ENCODE results near the gene GABRG3.

GABRG3 gene

DNA sequence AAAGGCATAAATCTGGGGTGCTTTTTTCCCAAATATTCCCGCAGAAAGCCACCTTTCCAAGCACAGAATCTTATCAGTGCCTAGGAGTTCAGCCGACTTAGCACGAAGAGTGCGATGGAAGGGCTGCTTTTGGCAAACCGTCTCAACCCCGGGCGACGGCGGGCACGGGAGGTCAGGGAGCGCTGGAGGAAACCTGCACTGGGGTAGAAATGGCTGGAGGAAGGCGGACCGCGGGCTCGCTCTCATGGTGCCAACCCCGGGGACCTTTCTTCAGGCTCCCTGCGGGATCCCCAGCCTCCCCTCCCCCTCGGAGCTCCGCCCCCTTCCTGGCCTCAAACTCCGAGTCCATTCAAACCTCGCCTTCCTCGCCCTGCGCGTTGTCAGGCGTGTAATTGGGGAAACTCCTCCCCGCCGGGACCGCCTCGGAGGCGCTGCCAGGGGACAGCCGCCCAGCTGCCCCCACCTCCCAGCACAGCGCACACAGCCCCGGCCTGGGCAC lies at the start of gene GABRG3:
Gene GABRG3, plus strand, starts transcription at position 470 of the 499 bp plus-strand sequence.
- Mint-ChIP-seq H3K4me1 (ENCODE audit: low read depth) (no peaks in the 10 kb centered on the region), H3K9me3 (no peaks in the 10 kb centered on the region), H3K27ac (no peak within 1 kb of the TSS), H3K36me3 (ENCODE audit: low read depth) (no peaks in the 10 kb centered on the region), H3K4me3 (no peak within 1 kb of the TSS), H3K27me3 (ENCODE audit: low read depth) (peaks cover 17% of the 10 kb centered on the region)

DNA sequence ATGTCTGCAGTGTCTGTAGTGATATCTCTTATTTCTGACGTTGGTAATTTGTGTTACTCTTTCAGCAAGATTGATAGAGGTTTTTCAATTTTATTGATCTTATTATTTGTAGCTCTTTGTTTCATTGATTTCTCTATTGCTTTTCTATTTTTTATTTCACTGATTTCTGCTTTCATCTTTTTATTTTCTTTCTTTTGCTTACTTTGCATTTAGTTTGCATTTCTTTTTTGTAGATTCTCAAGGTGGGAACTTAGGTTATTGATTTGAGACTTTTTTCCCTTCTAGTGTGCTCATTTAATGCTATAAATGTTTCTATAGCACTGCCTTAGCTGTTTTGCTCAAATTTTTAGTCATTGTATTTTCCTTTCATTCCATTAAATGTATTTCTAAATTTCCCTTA lies 49.5 kb upstream of the GABRG3 start:
- H3K36me3 Mint-ChIP-seq (ENCODE audit: low read depth), result no peaks in the 10 kb centered on the region
- H3K27me3 Mint-ChIP-seq (ENCODE audit: low read depth), result no peaks in the 10 kb centered on the region
- H3K27ac Mint-ChIP-seq, result no peak overlapping the region
- no peaks in the 10 kb centered on the region for H3K4me1 Mint-ChIP-seq (ENCODE audit: low read depth)
- no peaks in the 10 kb centered on the region for H3K9me3 Mint-ChIP-seq
- no peak overlapping the region for H3K4me3 Mint-ChIP-seq

DNA sequence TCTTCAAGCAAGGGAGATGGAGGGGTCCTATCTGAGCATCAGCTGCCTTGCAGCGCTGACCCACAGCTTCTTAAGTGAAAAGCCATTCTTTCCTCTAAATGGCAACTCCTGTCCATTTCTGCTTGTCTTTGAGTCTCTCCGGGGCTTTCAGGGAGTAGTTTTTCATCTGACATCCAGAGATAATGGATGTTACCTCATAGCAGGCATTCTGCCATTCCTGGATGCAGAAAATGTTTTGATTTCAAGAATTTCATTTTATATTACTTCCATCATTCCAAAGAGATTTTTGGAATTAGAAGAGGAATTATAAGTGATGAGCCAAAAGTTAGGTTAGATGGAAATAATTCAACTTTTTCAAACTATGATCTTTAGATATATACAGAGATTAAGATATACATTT lies 44.9 kb upstream of the GABRG3 start:
- H3K4me3 Mint-ChIP-seq, result no peak overlapping the region
- H3K36me3 Mint-ChIP-seq (ENCODE audit: low read depth), result no peaks in the 10 kb centered on the region
- no peaks in the 10 kb centered on the region for H3K27me3 Mint-ChIP-seq (ENCODE audit: low read depth)
- no peak overlapping the region for H3K27ac Mint-ChIP-seq
- H3K9me3 Mint-ChIP-seq, result peaks cover 7% of the 10 kb centered on the region
- no peaks in the 10 kb centered on the region for H3K4me1 Mint-ChIP-seq (ENCODE audit: low read depth)

DNA sequence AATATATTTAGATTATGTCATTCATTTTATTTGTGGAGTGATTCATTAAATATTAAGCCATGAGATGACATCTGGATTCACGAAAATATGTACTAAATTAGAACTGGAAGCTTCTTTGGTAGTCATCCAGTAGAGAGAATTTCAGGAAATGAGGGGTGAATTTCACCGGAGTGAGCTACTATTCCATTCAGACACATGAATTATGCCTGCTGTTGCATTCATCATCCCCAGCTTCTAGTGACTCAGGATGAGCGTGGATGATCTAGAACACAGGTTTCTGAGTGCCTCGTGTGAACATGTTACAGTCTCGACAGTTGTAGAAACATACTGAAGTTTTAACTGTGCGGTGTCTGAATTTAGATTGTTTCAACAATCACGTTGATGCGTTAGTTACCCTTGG lies 42.9 kb upstream of the GABRG3 start:
- Mint-ChIP-seq H3K27ac (no peak overlapping the region), H3K9me3 (peaks cover 14% of the 10 kb centered on the region), H3K4me3 (no peak overlapping the region), H3K36me3 (ENCODE audit: low read depth) (no peaks in the 10 kb centered on the region), H3K27me3 (ENCODE audit: low read depth) (no peaks in the 10 kb centered on the region), H3K4me1 (ENCODE audit: low read depth) (no peaks in the 10 kb centered on the region)

DNA sequence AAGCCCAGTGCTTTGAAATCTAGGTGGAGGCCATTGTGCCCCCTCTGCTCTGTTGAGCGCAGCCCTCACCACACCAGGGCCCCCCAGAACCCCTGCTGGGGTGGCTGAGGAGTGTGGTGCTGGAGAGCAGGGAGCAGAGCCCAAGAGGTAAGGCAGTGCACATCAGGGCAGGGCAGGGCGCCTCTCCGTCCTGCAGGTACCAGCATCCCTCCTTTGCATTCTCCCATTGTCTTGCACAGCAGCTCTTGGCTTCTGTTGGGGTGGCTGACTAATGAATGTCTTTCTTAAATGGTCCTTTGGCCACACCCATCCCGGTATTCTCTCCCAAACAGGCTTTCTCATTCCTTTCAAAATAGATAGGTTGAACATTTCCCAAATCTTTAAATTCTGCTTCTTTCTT lies 41.4 kb upstream of the GABRG3 start:
- no peak overlapping the region for H3K27ac Mint-ChIP-seq
- peaks cover 15% of the 10 kb centered on the region for H3K9me3 Mint-ChIP-seq
- no peaks in the 10 kb centered on the region for H3K36me3 Mint-ChIP-seq (ENCODE audit: low read depth)
- H3K27me3 Mint-ChIP-seq (ENCODE audit: low read depth), result no peaks in the 10 kb centered on the region
- H3K4me1 Mint-ChIP-seq (ENCODE audit: low read depth), result no peaks in the 10 kb centered on the region
- no peak overlapping the region for H3K4me3 Mint-ChIP-seq

DNA sequence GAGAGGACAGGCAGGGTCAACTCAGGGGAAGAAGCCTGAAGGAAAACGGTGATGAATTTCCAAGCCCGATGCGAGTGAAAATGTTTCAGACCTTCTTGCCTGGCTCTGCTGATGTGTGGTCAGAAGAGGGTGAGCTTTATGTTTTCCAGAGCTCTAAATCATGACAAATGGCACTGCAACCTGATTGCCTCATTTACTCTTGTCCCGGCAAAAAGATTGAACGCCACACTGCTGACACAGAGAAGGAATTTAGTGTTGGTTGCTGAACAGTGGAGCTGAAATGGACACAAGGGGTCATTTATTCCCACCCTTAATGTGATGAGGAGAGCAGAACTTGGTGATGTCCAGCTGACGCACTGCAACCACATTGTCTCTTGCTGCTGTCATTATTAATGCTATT lies 36.1 kb upstream of the GABRG3 start:
- H3K27me3 Mint-ChIP-seq (ENCODE audit: low read depth), result no peaks in the 10 kb centered on the region
- H3K4me1 Mint-ChIP-seq (ENCODE audit: low read depth), result no peaks in the 10 kb centered on the region

DNA sequence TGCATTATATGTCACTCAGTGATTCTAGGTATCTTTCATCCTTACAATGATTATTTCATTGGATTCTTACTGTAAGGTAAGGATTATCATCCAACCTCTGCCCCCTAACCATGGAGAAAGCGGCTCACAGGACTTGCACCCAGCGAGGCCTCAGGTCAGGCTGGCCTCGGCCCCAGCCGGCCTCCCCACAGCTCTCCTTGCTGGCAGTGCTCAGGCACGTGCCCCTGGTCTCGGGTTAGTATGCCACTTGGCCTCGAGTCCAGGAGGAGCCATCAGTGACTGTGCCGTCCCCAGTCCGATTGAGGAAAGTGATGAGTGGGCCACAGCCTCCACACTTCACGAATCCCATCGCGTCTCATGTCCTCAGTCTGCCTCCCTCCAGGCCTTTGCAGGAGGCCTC lies 35.7 kb upstream of the GABRG3 start:
- Mint-ChIP-seq H3K27ac (no peak overlapping the region), H3K36me3 (ENCODE audit: low read depth) (no peaks in the 10 kb centered on the region), H3K27me3 (ENCODE audit: low read depth) (no peaks in the 10 kb centered on the region), H3K4me3 (no peak overlapping the region), H3K9me3 (peaks cover 16% of the 10 kb centered on the region), H3K4me1 (ENCODE audit: low read depth) (no peaks in the 10 kb centered on the region)

More for the DNA sequence above, 36.1 kb upstream of the GABRG3 start:
- Mint-ChIP-seq H3K4me3 (no peak overlapping the region), H3K36me3 (ENCODE audit: low read depth) (no peaks in the 10 kb centered on the region), H3K27ac (no peak overlapping the region), H3K9me3 (peaks cover 19% of the 10 kb centered on the region)

DNA sequence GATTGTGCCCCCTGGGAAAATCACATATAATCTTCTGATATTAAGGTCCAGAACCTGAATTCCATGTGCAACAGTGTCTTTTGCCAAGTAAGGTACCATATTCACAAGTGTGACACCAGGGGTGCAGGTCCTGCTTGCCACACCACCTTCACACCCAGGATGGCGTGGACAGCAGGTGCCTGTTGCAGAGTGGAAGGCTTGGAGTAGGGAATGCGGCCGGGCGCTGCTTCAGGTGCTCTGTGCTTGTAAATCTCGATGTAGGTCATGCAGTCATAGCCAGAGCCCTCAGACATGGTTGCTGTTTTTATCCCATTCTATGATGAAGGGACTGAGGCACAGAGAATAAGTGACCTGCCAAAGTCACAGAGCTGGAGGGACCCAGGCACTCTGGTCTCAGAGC lies 34.5 kb upstream of the GABRG3 start:
- no peaks in the 10 kb centered on the region for H3K4me1 Mint-ChIP-seq (ENCODE audit: low read depth)
- H3K27ac Mint-ChIP-seq, result no peak overlapping the region
- H3K27me3 Mint-ChIP-seq (ENCODE audit: low read depth), result no peaks in the 10 kb centered on the region
- H3K36me3 Mint-ChIP-seq (ENCODE audit: low read depth), result no peaks in the 10 kb centered on the region
- peaks cover 11% of the 10 kb centered on the region for H3K9me3 Mint-ChIP-seq
- no peak overlapping the region for H3K4me3 Mint-ChIP-seq

DNA sequence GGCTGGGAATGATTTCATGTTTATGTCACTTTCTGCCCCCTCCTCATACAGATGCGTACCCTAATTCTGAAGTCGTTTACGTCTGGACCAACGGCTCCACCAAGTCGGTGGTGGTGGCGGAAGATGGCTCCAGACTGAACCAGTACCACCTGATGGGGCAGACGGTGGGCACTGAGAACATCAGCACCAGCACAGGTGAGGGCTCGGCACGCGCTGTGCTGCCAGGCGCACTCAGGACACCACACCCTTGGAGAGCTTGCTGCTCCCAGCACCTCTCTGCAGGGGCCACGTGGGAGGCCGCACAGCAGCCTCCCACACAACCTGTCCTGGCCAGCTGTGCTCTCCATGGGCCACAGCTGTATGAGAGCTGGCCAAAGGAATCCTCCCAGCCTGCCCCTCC lies 33.8 kb upstream of the GABRG3 start:
- H3K4me3 Mint-ChIP-seq, result no peak overlapping the region
- no peak overlapping the region for H3K27ac Mint-ChIP-seq
- no peaks in the 10 kb centered on the region for H3K36me3 Mint-ChIP-seq (ENCODE audit: low read depth)
- H3K9me3 Mint-ChIP-seq, result peaks cover 7% of the 10 kb centered on the region
- H3K27me3 Mint-ChIP-seq (ENCODE audit: low read depth), result no peaks in the 10 kb centered on the region
- H3K4me1 Mint-ChIP-seq (ENCODE audit: low read depth), result no peaks in the 10 kb centered on the region

DNA sequence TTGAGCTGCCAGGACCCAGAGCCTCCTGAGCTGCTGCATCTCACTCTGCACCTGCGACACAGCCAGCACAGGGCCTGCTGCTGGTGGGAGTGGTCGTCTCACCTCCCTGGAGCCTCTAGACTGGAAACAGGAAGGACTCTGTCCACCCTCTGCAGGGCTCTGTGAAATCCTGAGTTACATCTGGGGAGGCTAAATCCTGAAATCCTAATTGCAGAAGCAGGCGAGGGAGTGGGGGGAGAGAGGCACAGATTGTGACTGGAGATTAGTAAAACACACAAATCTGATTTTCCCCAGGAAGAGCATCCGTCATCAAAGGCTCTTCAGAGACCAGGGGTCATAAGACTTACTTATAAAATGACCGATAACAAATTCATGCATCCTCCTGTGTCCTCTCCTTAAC lies 31.6 kb upstream of the GABRG3 start:
- Mint-ChIP-seq H3K4me3 (no peak overlapping the region), H3K27me3 (ENCODE audit: low read depth) (no peaks in the 10 kb centered on the region), H3K4me1 (ENCODE audit: low read depth) (no peaks in the 10 kb centered on the region), H3K36me3 (ENCODE audit: low read depth) (no peaks in the 10 kb centered on the region), H3K9me3 (peaks cover 13% of the 10 kb centered on the region), H3K27ac (no peak overlapping the region)

DNA sequence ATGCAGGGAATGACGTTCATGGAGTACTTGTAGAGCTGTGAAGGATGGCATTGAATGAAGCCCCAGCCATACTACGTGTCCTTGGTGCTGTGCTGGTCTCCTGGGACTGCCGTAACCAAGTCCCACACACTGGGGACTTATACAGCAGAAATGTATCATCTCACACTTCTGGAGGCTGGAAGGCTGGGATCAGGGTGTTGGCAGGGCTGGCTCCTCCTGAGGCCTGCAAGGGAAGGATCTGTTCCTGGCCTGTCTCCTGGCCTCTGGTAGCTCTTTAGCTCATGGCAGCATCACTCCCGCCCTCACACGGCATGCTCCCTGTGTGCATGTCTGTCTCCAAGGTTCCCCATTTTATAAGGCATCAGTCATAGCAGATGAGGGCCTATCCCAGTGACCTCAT lies 29.5 kb upstream of the GABRG3 start:
- H3K27me3 Mint-ChIP-seq (ENCODE audit: low read depth), result no peaks in the 10 kb centered on the region
- no peak overlapping the region for H3K4me3 Mint-ChIP-seq
- H3K4me1 Mint-ChIP-seq (ENCODE audit: low read depth), result no peaks in the 10 kb centered on the region
- H3K36me3 Mint-ChIP-seq (ENCODE audit: low read depth), result no peaks in the 10 kb centered on the region
- H3K27ac Mint-ChIP-seq, result no peak overlapping the region
- peaks cover 27% of the 10 kb centered on the region for H3K9me3 Mint-ChIP-seq

DNA sequence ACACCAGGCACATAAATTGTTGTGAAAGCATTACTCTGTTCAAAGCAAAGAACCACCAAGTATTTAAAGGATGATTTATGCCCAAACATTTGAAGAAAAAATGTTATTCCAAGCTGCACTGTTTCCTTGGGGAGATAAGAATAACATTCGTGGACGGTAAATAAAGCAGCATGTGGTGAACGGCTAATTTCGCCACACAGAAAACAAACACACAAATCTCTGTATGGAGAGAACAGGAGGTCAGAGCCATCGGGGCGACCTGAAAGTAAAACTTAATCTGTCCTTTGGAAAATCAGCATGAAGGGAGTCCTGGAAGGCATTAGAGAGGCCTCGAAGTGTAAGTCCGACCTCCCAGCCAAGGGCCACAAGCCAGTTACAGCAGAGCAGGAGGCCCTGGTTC lies 27.1 kb upstream of the GABRG3 start:
- Mint-ChIP-seq H3K27me3 (ENCODE audit: low read depth) (no peaks in the 10 kb centered on the region), H3K27ac (no peak overlapping the region), H3K9me3 (peaks cover 27% of the 10 kb centered on the region), H3K36me3 (ENCODE audit: low read depth) (no peaks in the 10 kb centered on the region), H3K4me1 (ENCODE audit: low read depth) (no peaks in the 10 kb centered on the region), H3K4me3 (no peak overlapping the region)

DNA sequence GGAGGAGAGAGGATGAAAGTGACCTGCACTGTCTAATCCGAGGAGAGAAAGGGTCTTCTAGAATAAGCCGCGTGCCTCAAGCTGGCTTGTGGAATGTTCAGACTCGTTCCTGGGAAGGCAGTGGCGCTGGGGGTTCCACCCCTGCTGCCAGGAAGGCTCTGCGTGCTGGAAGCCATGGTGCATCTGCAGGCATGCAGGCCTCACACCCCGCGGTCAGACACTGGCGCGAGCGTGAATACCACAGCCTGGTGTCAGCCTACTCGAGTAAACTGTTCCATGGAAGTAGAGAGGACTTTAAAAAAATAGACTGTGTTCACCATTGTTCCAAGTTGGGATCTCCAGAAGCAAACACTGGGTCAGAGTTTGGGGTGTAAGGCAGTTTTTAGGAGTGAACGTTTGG lies 25.9 kb upstream of the GABRG3 start:
- H3K27ac Mint-ChIP-seq, result no peak overlapping the region

DNA sequence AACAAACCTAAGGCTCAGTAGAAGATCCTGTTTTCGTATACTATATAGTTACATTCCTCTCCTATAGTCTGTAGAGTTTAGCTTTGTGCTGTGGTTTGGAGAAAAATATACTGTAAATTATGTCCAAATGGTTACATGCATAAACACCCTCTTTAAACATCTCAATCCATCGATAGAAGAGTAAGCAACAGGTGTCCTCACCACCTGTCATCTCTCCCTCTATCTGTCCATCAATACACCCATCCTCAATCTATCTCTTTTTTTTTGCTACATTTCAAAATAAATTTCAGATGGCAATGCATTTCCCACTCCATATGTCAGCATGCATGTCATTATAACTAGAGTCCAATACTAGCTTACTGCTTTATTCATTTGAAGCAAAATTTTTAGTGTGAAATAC lies 21.0 kb upstream of the GABRG3 start:
- Mint-ChIP-seq H3K4me3 (no peak overlapping the region), H3K9me3 (peaks cover 25% of the 10 kb centered on the region), H3K27ac (no peak overlapping the region), H3K36me3 (ENCODE audit: low read depth) (no peaks in the 10 kb centered on the region), H3K27me3 (ENCODE audit: low read depth) (no peaks in the 10 kb centered on the region), H3K4me1 (ENCODE audit: low read depth) (no peaks in the 10 kb centered on the region)

More for the DNA sequence above, 25.9 kb upstream of the GABRG3 start:
- Mint-ChIP-seq H3K27me3 (ENCODE audit: low read depth) (no peaks in the 10 kb centered on the region), H3K4me1 (ENCODE audit: low read depth) (no peaks in the 10 kb centered on the region), H3K9me3 (peaks cover 23% of the 10 kb centered on the region), H3K36me3 (ENCODE audit: low read depth) (no peaks in the 10 kb centered on the region), H3K4me3 (no peak overlapping the region)

DNA sequence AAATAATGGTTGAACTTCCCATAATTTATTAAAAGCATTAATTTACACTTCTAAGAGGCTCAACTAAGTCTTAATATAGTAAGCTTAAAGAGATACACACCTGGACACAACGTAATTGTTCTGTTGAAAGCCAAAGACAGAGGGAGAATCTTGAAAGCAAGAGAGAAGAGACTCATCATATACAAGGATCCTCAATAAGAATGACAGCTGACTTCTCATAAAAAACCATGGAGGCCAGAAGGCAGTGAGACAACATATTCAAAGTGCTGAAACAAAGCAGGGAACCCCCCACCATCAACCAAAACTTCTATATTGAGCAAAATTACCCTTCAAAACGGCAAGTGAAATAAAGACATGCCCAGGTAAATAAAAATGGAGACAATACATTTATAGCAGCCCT lies 16.6 kb upstream of the GABRG3 start:
- Mint-ChIP-seq H3K27ac (no peak overlapping the region), H3K36me3 (ENCODE audit: low read depth) (no peaks in the 10 kb centered on the region), H3K4me3 (no peak overlapping the region), H3K9me3 (peaks cover 18% of the 10 kb centered on the region), H3K27me3 (ENCODE audit: low read depth) (no peaks in the 10 kb centered on the region), H3K4me1 (ENCODE audit: low read depth) (no peaks in the 10 kb centered on the region)

DNA sequence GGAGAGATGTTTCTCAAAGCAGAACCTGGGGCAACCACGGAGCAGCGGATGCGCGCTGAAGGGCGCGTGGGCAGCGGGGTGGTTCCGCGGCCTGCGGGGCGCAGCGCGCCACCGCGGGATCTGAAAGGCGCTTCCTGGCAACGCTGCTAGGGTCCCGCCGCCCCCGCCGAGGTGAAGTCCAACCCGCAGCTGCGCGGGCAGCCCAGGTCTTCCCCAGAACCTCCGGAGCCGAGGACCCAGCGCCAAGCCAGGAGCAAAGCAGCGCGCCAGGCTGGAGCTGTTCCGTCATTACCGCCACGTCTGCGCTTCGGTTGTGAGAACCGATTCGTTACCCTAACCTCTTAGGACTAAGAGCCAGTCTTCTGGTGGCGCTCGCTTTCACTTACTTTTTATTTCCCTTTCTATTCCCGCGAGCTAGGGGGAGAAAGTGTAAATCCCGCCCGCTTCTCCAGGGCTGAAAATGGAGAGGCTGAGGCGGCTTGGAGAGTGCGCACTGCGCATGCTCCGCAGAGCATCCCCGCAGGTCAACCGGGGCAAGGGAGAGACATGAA lies 3.2 kb upstream of the GABRG3 start:
- no peaks in the 10 kb centered on the region for H3K4me1 Mint-ChIP-seq (ENCODE audit: low read depth)
- no peaks in the 10 kb centered on the region for H3K36me3 Mint-ChIP-seq (ENCODE audit: low read depth)
- no peak overlapping the region for H3K27ac Mint-ChIP-seq
- peaks cover 17% of the 10 kb centered on the region for H3K27me3 Mint-ChIP-seq (ENCODE audit: low read depth)
- H3K4me3 Mint-ChIP-seq, result no peak overlapping the region
- no peaks in the 10 kb centered on the region for H3K9me3 Mint-ChIP-seq
